HFFc6 (cell line): ENCODE data around the gene LGALS3. TPM values are rescaled to one million over a fixed set of nuclear protein-coding genes. Genes with fewer than 3 reads are reported as not detected.
A peak's percentile ranks its signal among the peaks of the same experiment; 100 is the strongest.

Experiments used
- DNase-seq: peaks from one replicate; pipeline ENCODE4 v3.0.0-alpha.2; 2018
- H3K27ac Mint-ChIP-seq: 2 replicates; pipeline ENCODE4 v1.8.0; 2020; ENCODE audit warnings: mild to moderate bottlenecking, mixed read lengths
- H3K27me3 Mint-ChIP-seq: 2 replicates; pipeline ENCODE4 v1.8.0; 2021; ENCODE audit warnings: mild to moderate bottlenecking, moderate library complexity, mixed read lengths; ENCODE audit not compliant: insufficient read depth
- H3K36me3 Mint-ChIP-seq: 2 replicates; pipeline ENCODE4 v1.8.0; 2021; ENCODE audit warnings: low read depth, mixed read lengths
- H3K4me1 Mint-ChIP-seq: 2 replicates; pipeline ENCODE4 v1.8.0; 2020; ENCODE audit warnings: low read depth, mixed read lengths
- H3K4me3 Mint-ChIP-seq: 2 replicates; pipeline ENCODE4 v1.8.0; 2020; ENCODE audit warnings: mild to moderate bottlenecking, moderate library complexity, mixed read lengths
- H3K9me3 Mint-ChIP-seq: 2 replicates; pipeline ENCODE4 v1.8.0; 2020; ENCODE audit warnings: mild to moderate bottlenecking, mixed read lengths
- total RNA-seq, 6 experiments: library from RNA; stranded (reverse); fragmentation: NEBNext Ultra II Directional; extraction: Animal tissue kit (Norgen Biotek cat#: 25700); gene quantifications; 2 replicates in 1 of 6; 3 replicates in 5 of 6; pipeline ENCODE4 v1.2.3, GENCODE V29; 2021
- TF ChIP-seq, protein P1 (sequence below): fragments of 200-600 bp; sonication (generic); IDR thresholded peaks from 2 replicates; pipeline ENCODE4 v1.5.0; 2021; ENCODE audit warnings: antibody characterized with exemption, mild to moderate bottlenecking

The LGALS3 gene
- total RNA-seq, 6 experiments from 2014 or later: 70.1 to 83.0 (median 74.7) TPM

DNA sequence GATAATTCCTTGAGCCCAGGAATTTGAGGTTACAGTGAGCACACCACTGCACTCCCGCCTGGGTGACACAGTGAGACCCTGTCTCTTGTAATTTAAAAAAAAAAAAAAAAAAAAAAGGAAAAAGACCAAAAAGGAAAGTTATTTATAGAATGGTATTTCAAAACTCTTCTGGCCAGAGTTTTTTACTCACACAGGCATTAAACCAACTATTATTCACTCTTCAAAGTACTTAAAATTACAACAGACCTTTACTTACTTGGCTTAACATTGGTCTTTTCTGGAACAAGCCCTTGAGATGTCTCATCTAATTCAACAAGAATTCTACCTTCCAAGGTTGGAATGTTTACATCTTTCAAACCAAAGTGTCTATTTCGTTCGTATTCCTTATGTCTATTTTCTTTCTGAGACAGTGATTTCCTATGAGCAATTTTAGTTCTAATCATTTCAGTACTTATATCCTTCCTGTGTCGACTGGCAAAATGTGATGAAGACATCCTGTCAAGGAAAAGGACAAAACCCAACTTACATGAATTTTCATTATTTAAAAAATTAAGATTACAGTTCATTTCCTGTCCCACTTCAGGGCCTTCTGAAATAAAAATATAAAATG, 59.7 kb downstream of the LGALS3 start:
- H3K4me1 Mint-ChIP-seq: peaks cover 43% of the 10 kb centered on the region
- H3K27me3 Mint-ChIP-seq: peaks cover 2% of the 10 kb centered on the region; the same call in 1 of the 2 replicates
- peak; percentile 24 for DNase-seq
- TF ChIP-seq, protein P1, sequence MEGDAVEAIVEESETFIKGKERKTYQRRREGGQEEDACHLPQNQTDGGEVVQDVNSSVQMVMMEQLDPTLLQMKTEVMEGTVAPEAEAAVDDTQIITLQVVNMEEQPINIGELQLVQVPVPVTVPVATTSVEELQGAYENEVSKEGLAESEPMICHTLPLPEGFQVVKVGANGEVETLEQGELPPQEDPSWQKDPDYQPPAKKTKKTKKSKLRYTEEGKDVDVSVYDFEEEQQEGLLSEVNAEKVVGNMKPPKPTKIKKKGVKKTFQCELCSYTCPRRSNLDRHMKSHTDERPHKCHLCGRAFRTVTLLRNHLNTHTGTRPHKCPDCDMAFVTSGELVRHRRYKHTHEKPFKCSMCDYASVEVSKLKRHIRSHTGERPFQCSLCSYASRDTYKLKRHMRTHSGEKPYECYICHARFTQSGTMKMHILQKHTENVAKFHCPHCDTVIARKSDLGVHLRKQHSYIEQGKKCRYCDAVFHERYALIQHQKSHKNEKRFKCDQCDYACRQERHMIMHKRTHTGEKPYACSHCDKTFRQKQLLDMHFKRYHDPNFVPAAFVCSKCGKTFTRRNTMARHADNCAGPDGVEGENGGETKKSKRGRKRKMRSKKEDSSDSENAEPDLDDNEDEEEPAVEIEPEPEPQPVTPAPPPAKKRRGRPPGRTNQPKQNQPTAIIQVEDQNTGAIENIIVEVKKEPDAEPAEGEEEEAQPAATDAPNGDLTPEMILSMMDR: no peak
- 0 out of 2 replicates have a peak, but pooled peaks cover 6% of the 10 kb centered on the region for H3K36me3 Mint-ChIP-seq
- no peaks in the 10 kb centered on the region for H3K9me3 Mint-ChIP-seq
- peak overlapping the region; percentile 2; the same call in 1 of the 2 replicates for H3K27ac Mint-ChIP-seq
- peak overlapping the region; percentile 97 for H3K4me3 Mint-ChIP-seq

- peak overlapping the region; percentile 88 for H3K27ac Mint-ChIP-seq
- H3K36me3 Mint-ChIP-seq: 0 out of 2 replicates have a peak, but pooled peaks cover 6% of the 10 kb centered on the region
- no peak for DNase-seq
- H3K4me3 Mint-ChIP-seq: peak overlapping the region; percentile 97
- TF ChIP-seq, protein P1: no peak
- peaks cover 2% of the 10 kb centered on the region; the same call in 1 of the 2 replicates for H3K27me3 Mint-ChIP-seq
- H3K4me1 Mint-ChIP-seq: peaks cover 43% of the 10 kb centered on the region
- H3K9me3 Mint-ChIP-seq: no peaks in the 10 kb centered on the region
Observed at GRCh38 chr14:55190906-55191202, 61.8 kb downstream of the LGALS3 start.

- Mint-ChIP-seq H3K27ac (peak within 1 kb of the TSS; percentile 88), H3K27me3 (peaks cover 2% of the 10 kb centered on the region; the same call in 1 of the 2 replicates), H3K4me1 (peaks cover 43% of the 10 kb centered on the region), H3K4me3 (peak within 1 kb of the TSS; percentile 97), H3K36me3 (0 out of 2 replicates have a peak, but pooled peaks cover 3% of the 10 kb centered on the region), H3K9me3 (no peaks in the 10 kb centered on the region)
- DNase-seq: peak; percentile 95
- TF ChIP-seq, protein P1: no peak
Observed at GRCh38 chr14:55191203-55192053, 62.4 kb downstream of the LGALS3 start, which contains the start of gene DLGAP5. DLGAP5 (minus strand) TSS chr14:55191585; CDS start chr14:55189179, 2,406 bp downstream.

- H3K9me3 Mint-ChIP-seq: no peaks in the 10 kb centered on the region
- no peaks in the 10 kb centered on the region for H3K36me3 Mint-ChIP-seq
- peaks cover 43% of the 10 kb centered on the region for H3K4me1 Mint-ChIP-seq
- no peak for DNase-seq
- H3K27me3 Mint-ChIP-seq: peaks cover 2% of the 10 kb centered on the region; the same call in 1 of the 2 replicates
- TF ChIP-seq, protein P1: no peak
- peak overlapping the region; percentile 88 for H3K27ac Mint-ChIP-seq
- H3K4me3 Mint-ChIP-seq: peak overlapping the region; percentile 97
Observed at GRCh38 chr14:55192054-55192621, 63.1 kb downstream of the LGALS3 start.

DNA sequence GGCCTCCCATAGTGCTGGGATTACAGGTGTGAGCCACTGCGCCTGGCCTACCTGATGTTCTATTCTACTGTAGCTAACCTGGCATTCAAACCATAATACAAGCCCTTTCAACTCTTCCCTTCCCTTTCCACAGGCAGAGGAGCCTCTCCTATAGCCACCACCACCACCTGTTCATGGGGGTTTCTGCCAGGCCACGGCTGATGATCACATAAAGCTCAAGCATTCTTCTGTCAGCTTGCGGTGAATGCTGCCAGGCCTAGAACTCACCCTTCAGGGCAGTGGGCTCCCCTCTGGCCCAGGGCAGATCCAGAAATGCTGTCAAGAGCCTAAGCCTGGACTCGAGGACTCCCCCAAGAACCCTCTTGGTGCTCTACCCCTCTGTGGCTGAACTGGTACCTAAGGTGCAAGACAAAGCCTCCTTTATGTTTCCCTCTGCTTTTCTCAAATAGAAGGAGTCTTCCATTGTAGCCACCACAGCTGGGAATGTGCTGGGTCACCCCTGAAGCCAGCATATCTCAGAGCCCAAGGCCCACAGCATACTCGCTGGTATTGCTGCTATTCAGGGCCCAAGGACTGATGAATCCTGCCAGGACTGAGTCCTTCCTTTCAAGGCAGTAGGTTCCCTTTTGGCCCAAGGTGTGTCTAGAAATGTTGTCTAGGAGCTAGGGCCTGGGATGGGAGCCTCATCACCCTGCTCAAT, 65.8 kb downstream of the LGALS3 start:
- Mint-ChIP-seq H3K27ac (no peak overlapping the region), H3K27me3 (peaks cover 3% of the 10 kb centered on the region), H3K9me3 (no peaks in the 10 kb centered on the region), H3K4me1 (peaks cover 20% of the 10 kb centered on the region), H3K36me3 (no peaks in the 10 kb centered on the region), H3K4me3 (no peak overlapping the region)
- DNase-seq: no peak
- TF ChIP-seq, protein P1: no peak
